NT2/D1 (cell line): ENCODE results near the gene PAWR.

Experiments
- YY1 ChIP-seq: IDR thresholded peaks from 2 replicates; pipeline ENCODE4 v1.6.1; 2011; ENCODE audit not compliant: insufficient read length, insufficient read depth
- ZNF274 ChIP-seq: IDR thresholded peaks from 2 replicates; pipeline ENCODE4 v1.6.1; 2011; ENCODE audit warnings: mild to moderate bottlenecking, low read depth, low read length

DNA sequence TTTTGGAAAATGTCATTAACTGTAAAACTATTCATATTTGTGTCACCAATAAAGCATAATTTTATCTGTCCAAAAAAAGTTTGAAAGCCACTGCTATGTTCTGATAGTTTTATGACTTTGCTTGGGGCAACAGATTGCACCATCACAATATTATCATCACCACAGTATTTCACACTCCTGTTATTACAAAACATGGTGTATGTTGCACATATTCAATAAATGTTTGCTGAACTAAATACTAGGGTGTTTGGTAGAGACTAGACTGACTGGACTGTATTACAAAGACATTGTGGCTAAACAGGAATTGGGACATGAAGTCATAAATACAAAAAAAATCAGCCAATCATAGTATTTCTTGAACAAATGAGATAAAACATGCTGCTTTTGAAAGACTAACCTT, 55.1 kb downstream of the PAWR start:
- TF ChIP-seq YY1 (no peak), ZNF274 (no peak)
